GM20000 (cell line): ENCODE results near the gene VWA5B1.

Experiments used
- DNase-seq: peaks from one replicate; pipeline ENCODE4 v3.0.0; 2012; ENCODE audit warnings: low spot score
- CTCF ChIP-seq: IDR thresholded peaks from 2 replicates; pipeline ENCODE4 v1.5.1; 2012; ENCODE audit warnings: mild to moderate bottlenecking, control low read depth; ENCODE audit errors: extremely low read depth, missing control alignments

The VWA5B1 gene

DNA sequence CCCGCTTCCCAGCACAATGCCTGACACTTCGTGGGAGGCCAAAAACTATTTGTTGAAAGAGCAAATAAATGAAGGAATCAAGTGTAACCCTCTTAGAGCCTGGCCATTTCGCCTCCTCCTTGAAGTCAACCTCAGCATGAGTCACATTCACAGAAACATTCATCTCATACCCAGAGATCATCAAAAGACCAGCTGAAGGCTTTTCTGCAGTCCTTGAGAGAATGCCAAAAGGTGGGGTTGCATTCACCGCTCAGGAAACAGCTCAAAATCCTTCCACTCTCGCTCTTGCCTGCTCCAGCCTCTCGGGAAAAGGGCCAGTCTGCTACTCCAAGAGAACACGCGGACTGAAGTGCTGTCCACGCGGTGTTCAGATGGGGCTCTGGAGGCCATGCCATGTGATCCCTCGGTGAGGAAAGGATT is 90.0 kb downstream of the VWA5B1 start:
- no peak for DNase-seq
- no peak for TF ChIP-seq CTCF

DNA sequence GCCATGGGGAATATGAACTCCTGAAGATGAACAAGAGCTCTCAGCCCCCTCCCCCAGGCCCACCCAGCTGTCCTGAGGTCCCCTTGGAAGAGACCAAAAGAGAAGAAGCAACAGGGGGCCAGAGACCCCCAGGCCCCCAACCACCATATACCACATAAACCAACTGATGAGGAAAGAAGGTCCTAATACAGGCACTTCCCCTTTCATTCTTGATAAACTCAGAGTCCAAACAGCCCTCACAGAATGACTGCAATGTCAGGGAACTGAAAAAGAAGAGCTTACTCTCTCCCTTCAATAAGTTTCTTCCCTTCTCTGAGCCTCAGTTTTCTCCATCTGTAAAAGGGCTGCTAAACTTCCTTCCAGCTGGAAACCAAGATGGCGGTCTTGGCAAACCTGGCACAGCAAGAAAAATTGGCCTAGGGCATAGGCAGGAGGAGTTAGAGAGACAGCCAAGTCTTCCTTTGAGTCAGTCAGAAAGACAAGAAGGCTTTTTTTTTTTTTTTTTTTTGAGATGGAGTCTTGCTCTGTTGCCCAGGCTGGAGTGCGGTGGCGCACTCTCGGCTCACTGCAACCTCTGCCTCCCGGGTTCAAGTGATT is 90.5 kb downstream of the VWA5B1 start:
- TF ChIP-seq CTCF, result no peak
- DNase-seq, result no peak

GRCh38 chr1:20381961-20382360 is 91.3 kb downstream of the VWA5B1 start:
- no peak for TF ChIP-seq CTCF

DNA sequence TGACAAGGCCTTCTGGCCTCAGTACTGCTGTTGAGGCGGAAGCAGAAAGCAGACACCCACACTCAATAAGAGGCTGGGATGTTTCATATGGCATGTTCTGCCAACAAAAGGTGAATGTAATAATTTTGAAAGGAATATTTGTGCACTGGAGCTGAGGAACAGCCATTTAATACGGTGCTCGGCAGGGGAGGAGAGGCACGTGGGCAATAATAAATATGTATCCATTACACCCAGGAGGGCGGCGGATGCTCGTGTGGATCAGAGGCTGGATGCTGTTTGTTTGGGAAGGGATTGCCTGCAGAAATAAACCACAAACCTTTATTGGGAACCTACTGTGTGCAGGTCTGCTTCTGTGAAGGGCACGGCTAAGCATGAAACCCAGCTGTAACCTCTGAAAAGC is 92.0 kb downstream of the VWA5B1 start:
- TF ChIP-seq CTCF, result no peak
- DNase-seq, result no peak

More at GRCh38 chr1:20381961-20382360, 91.3 kb downstream of the VWA5B1 start:
- DNase-seq, result no peak

DNA sequence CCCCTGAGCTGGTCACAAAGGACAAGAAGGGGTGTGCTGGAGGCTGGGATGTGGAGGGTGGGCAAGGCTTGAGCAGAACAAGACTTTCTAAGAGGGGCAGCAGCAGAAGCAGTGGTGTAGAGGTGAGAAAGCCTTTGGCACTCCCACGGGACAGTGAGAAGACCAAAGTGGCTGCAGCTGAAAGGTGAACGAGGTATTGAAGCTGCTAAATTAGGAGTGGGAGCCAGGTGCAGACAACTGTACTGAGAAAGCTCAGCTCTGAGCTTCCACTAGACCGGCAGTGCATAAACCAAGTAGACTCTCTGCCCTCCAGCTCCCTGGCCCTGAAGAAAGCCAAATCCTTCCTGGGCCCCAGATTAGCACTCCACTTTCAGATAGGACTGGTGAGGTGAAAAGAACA is 93.0 kb downstream of the VWA5B1 start:
- no peak for DNase-seq
- no peak for TF ChIP-seq CTCF

GRCh38 chr1:20385630-20386029 is 95.0 kb downstream of the VWA5B1 start:
- no peak for DNase-seq
- TF ChIP-seq CTCF, result no peak

- no peak for DNase-seq
These were observed 95.8 kb downstream of the VWA5B1 start for GRCh38 chr1:20386323-20387081.

More at GRCh38 chr1:20386323-20387081, 95.8 kb downstream of the VWA5B1 start:
- TF ChIP-seq CTCF, result no peak
